ENCODE data around the gene SGF29. TPM values are rescaled to one million over a fixed set of nuclear protein-coding genes. Genes with fewer than 3 reads are reported as not detected.

The SGF29 gene
- total and polyA plus RNA-seq, 9 of the 15 experiments (the other 6 are each of a cell fraction or from before 2014, with no cell fraction given) = 2.6 to 36.1 (median 21.2) TPM

DNA sequence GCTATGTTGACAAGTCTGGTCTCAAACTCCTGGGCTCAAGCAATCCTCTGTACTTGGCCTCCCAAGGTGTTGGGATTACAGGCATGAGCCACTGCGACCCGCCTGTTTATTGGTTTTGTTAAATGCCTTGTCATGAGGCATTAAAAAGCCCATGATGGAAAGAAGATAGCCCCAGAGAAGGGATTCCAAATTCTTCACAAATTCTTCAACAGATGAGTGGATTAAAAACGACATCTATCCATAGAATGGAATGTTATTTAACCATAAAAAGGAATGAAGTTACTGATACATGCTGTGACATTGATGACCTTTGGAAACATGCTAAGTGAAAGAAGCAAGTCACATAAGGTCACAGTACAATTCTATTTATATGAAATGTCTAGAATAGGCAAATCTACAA is 4.7 kb downstream of the SGF29 start:
- no peaks in the 10 kb centered on the region for H3K27me3 ChIP-seq (ENCODE audit: control insufficient read depth in 2 of 2, insufficient read depth in 2 of 2, low read length in 2 of 2)
- H3K36me3 ChIP-seq (ENCODE audit: control insufficient read depth, insufficient read depth, low read length) = peaks cover 28% of the 10 kb centered on the region; the same call in 1 of the 3 replicates
- no peak for DNase-seq (ENCODE audit: extremely low read depth in 1 of 4, low spot score in 3 of 4)
- H3K4me3 ChIP-seq = no peak overlapping the region
- CTCF ChIA-PET (ENCODE audit: low intra/inter-chr PET ratio) = no interaction called here
- H3K9ac ChIP-seq (ENCODE audit: insufficient read depth in 1 of 2, low read depth in 2 of 2, low read length in 2 of 2) = no peak overlapping the region
- no peaks in the 10 kb centered on the region for H3K9me3 ChIP-seq (replicated peaks; ENCODE audit: control insufficient read depth, insufficient read depth, low read depth, low read length)
- no peak overlapping the region for H3K27ac ChIP-seq (ENCODE audit: extremely low read depth, low read depth, low read length)
- whole genome bisulfite sequencing (ENCODE audit: insufficient coverage, low coverage, missing lambda C conversion rate) = 88% methylated on average over 3 of the region's 3 CpGs
- ATAC-seq = no peak
- no peak overlapping the region for H2AFZ ChIP-seq (ENCODE audit: low read depth, low read length)
- H4K20me1 ChIP-seq (replicated peaks; ENCODE audit: control insufficient read depth, insufficient read depth, low read length) = no peaks in the 10 kb centered on the region
- in situ Hi-C loops (cut with MboI) = no loop called here
- peaks cover under 1 to 16% of the 10 kb centered on the region in 2 experiments; a peak in 4 of 5 replicates for H3K4me1 ChIP-seq (replicated peaks in 1 of 2; ENCODE audit: control insufficient read depth in 2 of 2, insufficient read depth in 2 of 2, low read length in 2 of 2)
- POLR2A ChIA-PET = no interaction called here
- no TSS peak for BruUV-seq (replicated peaks)
- no peak for FAIRE-seq
- H3K4me2 ChIP-seq (ENCODE audit: insufficient read depth, low read length) = no peak overlapping the region
- intact Hi-C loops (cut with micrococcal nuclease) = no loop called here
- H3K79me2 ChIP-seq (ENCODE audit: control insufficient read depth, insufficient read depth, low read length) = peaks cover 9% of the 10 kb centered on the region
- no peaks in the 10 kb centered on the region for H3K9me1 ChIP-seq (ENCODE audit: control insufficient read depth, insufficient read depth, low read length)
- TF ChIP-seq U2AF2 (optimal IDR thresholded peaks at IDR 0.05; ENCODE audit: low read depth, low read length) = no peak
- TF ChIP-seq ZKSCAN1 (IDR thresholded peaks at IDR 0.05; ENCODE audit: low read depth, low read length) = no peak
- no peak for TF ChIP-seq SRSF1 (IDR thresholded peaks at IDR 0.05; ENCODE audit: low read depth, low read length)
- TF ChIP-seq ZHX1 (conservative IDR thresholded peaks at IDR 0.05; ENCODE audit: low read length) = no peak
- TF ChIP-seq, protein P1, sequence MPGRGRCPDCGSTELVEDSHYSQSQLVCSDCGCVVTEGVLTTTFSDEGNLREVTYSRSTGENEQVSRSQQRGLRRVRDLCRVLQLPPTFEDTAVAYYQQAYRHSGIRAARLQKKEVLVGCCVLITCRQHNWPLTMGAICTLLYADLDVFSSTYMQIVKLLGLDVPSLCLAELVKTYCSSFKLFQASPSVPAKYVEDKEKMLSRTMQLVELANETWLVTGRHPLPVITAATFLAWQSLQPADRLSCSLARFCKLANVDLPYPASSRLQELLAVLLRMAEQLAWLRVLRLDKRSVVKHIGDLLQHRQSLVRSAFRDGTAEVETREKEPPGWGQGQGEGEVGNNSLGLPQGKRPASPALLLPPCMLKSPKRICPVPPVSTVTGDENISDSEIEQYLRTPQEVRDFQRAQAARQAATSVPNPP (IDR thresholded peaks at IDR 0.05; ENCODE audit: borderline replicate concordance, insufficient read depth, insufficient read length) = no peak
- no peak for TF ChIP-seq MCM3 (IDR thresholded peaks at IDR 0.05)
- no peak for TF ChIP-seq ZNF699 (CRISPR knock-in tag; IDR thresholded peaks at IDR 0.05; ENCODE audit: insufficient replicate concordance)
- TF ChIP-seq, protein P2, sequence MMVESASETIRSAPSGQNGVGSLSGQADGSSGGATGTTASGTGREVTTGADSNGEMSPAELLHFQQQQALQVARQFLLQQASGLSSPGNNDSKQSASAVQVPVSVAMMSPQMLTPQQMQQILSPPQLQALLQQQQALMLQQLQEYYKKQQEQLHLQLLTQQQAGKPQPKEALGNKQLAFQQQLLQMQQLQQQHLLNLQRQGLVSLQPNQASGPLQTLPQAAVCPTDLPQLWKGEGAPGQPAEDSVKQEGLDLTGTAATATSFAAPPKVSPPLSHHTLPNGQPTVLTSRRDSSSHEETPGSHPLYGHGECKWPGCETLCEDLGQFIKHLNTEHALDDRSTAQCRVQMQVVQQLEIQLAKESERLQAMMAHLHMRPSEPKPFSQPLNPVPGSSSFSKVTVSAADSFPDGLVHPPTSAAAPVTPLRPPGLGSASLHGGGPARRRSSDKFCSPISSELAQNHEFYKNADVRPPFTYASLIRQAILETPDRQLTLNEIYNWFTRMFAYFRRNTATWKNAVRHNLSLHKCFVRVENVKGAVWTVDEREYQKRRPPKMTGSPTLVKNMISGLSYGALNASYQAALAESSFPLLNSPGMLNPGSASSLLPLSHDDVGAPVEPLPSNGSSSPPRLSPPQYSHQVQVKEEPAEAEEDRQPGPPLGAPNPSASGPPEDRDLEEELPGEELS (CRISPR knock-in tag; IDR thresholded peaks at IDR 0.05; ENCODE audit: borderline replicate concordance) = no peak
- TF ChIP-seq, protein P3, sequence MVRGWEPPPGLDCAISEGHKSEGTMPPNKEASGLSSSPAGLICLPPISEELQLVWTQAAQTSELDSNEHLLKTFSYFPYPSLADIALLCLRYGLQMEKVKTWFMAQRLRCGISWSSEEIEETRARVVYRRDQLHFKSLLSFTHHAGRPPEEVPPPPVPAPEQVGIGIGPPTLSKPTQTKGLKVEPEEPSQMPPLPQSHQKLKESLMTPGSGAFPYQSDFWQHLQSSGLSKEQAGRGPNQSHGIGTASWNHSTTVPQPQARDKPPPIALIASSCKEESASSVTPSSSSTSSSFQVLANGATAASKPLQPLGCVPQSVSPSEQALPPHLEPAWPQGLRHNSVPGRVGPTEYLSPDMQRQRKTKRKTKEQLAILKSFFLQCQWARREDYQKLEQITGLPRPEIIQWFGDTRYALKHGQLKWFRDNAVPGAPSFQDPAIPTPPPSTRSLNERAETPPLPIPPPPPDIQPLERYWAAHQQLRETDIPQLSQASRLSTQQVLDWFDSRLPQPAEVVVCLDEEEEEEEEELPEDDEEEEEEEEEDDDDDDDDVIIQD (CRISPR knock-in tag; IDR thresholded peaks at IDR 0.05) = no peak
- TF ChIP-seq SREBF1 (IDR thresholded peaks at IDR 0.05; ENCODE audit: borderline replicate concordance, low read depth, low read length) = no peak
- no peak for TF ChIP-seq ZEB2 (IDR thresholded peaks at IDR 0.05)
- TF ChIP-seq ELF4 (CRISPR knock-in tag; IDR thresholded peaks at IDR 0.05) = no peak
- TF ChIP-seq ZFX (CRISPR knock-in tag; IDR thresholded peaks at IDR 0.05) = no peak
- TF ChIP-seq TCF7L2 (IDR thresholded peaks at IDR 0.05; ENCODE audit: low read depth, low read length) = no peak
- TF ChIP-seq HDAC2 (IDR thresholded peaks at IDR 0.05) = no peak
